Neural progenitor cell (in vitro differentiated cells): ENCODE measurements around the gene SDR39U1. TPM values are rescaled to one million over a fixed set of nuclear protein-coding genes. Genes with fewer than 3 reads are reported as not detected.

Experiments used
- DNase-seq: peaks from one replicate; pipeline ENCODE4 v3.0.0-alpha.2; 2016; ENCODE audit warnings: low spot score
- H2AFZ ChIP-seq: fragments of 200-600 bp; sonication (generic); replicated peaks from 2 replicates; pipeline ENCODE4 v1.6.1; 2016; ENCODE audit warnings: antibody characterized with exemption
- H3F3A ChIP-seq: fragments of 200-600 bp; sonication (generic); 2 replicates; pipeline ENCODE4 v1.6.1; 2016; ENCODE audit warnings: antibody characterized with exemption, low read depth
- H3K27ac ChIP-seq: fragments of 200-600 bp; sonication (generic); 2 replicates; pipeline ENCODE4 v1.5.1; 2016; ENCODE audit warnings: mild to moderate bottlenecking
- H3K27me3 ChIP-seq: fragments of 200-600 bp; sonication (generic); 2 replicates; pipeline ENCODE4 v1.6.1; 2016; ENCODE audit warnings: mild to moderate bottlenecking, moderate library complexity
- H3K36me3 ChIP-seq: fragments of 200-600 bp; sonication (generic); 2 replicates; pipeline ENCODE4 v1.5.1; 2016
- H3K4me1 ChIP-seq: fragments of 200-600 bp; sonication (generic); 2 replicates; pipeline ENCODE4 v1.6.1; 2016; ENCODE audit warnings: mixed run types
- H3K4me2 ChIP-seq: fragments of 200-600 bp; sonication (generic); 2 replicates; pipeline ENCODE4 v1.6.1; 2016
- H3K4me3 ChIP-seq: fragments of 200-600 bp; sonication (generic); 2 replicates; pipeline ENCODE4 v1.5.1; 2016
- H3K79me2 ChIP-seq: fragments of 200-600 bp; sonication (generic); 2 replicates; pipeline ENCODE4 v1.6.1; 2016; ENCODE audit warnings: low read depth
- H3K9ac ChIP-seq: fragments of 200-600 bp; sonication (generic); 2 replicates; pipeline ENCODE4 v1.6.1; 2016
- H3K9me3 ChIP-seq: fragments of 200-600 bp; sonication (generic); 2 replicates; pipeline ENCODE4 v1.5.1; 2016; ENCODE audit warnings: low read depth
- H4K20me1 ChIP-seq: fragments of 200-600 bp; sonication (generic); 2 replicates; pipeline ENCODE4 v1.6.1; 2016; ENCODE audit warnings: low read depth
- H3K27ac Mint-ChIP-seq: 3 replicates; pipeline ENCODE4 v1.8.0; 2021; ENCODE audit warnings: mixed read lengths
- H3K27me3 Mint-ChIP-seq: 2 replicates; pipeline ENCODE4 v1.8.0; 2022; ENCODE audit warnings: low read depth, mild to moderate bottlenecking, inconsistent platforms, moderate library complexity, mixed read lengths; ENCODE audit not compliant: insufficient read depth
- H3K36me3 Mint-ChIP-seq: 3 replicates; pipeline ENCODE4 v1.8.0; 2021; ENCODE audit warnings: mixed read lengths
- H3K4me1 Mint-ChIP-seq: 3 replicates; pipeline ENCODE4 v1.8.0; 2021; ENCODE audit warnings: mixed read lengths
- H3K4me3 Mint-ChIP-seq: 3 replicates; pipeline ENCODE4 v1.8.0; 2021; ENCODE audit warnings: mild to moderate bottlenecking, moderate library complexity, mixed read lengths
- H3K9me3 Mint-ChIP-seq: 3 replicates; pipeline ENCODE4 v1.8.0; 2020; ENCODE audit warnings: mixed read lengths
- EZH2 ChIP-seq: fragments of 200-600 bp; sonication (generic); IDR thresholded peaks from 2 replicates; pipeline ENCODE4 v1.6.1; 2017; ENCODE audit warnings: antibody characterized with exemption, mild to moderate bottlenecking, moderate library complexity
- EZH2phosphoT487 ChIP-seq: fragments of 200-600 bp; sonication (generic); IDR thresholded peaks from 2 replicates; pipeline ENCODE4 v1.6.1; 2017; ENCODE audit warnings: antibody characterized with exemption
- total RNA-seq: library from RNA; depleted of rRNA; stranded (reverse); fragments of >200 nt; gene quantifications from 2 replicates; pipeline ENCODE4 v1.2.3, GENCODE V29; 2015; ENCODE audit warnings: low replicate concordance
- TF ChIP-seq, protein P1 (sequence below): fragments of 200-600 bp; sonication (generic); IDR thresholded peaks from 2 replicates; pipeline ENCODE4 v1.5.1; 2017; ENCODE audit warnings: antibody characterized with exemption, mild to moderate bottlenecking

The SDR39U1 gene
- total RNA-seq, 1 donor from 2014 or later = 19.0 TPM

- Histone ChIP-seq H3K4me2 (no peak overlapping the region), H2AFZ (no peak overlapping the region), H3K27me3 (no peaks in the 10 kb centered on the region), H3K27ac (no peak overlapping the region), H3F3A (no peaks in the 10 kb centered on the region), H4K20me1 (no peaks in the 10 kb centered on the region), H3K9me3 (no peaks in the 10 kb centered on the region), H3K4me3 (no peak overlapping the region), H3K4me1 (no peaks in the 10 kb centered on the region), H3K36me3 (no peaks in the 10 kb centered on the region), H3K9ac (no peak overlapping the region), H3K79me2 (no peaks in the 10 kb centered on the region)
- TF ChIP-seq EZH2phosphoT487 (no peak), EZH2 (no peak)
- TF ChIP-seq, protein P1, sequence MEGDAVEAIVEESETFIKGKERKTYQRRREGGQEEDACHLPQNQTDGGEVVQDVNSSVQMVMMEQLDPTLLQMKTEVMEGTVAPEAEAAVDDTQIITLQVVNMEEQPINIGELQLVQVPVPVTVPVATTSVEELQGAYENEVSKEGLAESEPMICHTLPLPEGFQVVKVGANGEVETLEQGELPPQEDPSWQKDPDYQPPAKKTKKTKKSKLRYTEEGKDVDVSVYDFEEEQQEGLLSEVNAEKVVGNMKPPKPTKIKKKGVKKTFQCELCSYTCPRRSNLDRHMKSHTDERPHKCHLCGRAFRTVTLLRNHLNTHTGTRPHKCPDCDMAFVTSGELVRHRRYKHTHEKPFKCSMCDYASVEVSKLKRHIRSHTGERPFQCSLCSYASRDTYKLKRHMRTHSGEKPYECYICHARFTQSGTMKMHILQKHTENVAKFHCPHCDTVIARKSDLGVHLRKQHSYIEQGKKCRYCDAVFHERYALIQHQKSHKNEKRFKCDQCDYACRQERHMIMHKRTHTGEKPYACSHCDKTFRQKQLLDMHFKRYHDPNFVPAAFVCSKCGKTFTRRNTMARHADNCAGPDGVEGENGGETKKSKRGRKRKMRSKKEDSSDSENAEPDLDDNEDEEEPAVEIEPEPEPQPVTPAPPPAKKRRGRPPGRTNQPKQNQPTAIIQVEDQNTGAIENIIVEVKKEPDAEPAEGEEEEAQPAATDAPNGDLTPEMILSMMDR = no peak
- H3K36me3 Mint-ChIP-seq = peaks cover 3% of the 10 kb centered on the region
- H3K9me3 Mint-ChIP-seq = no peaks in the 10 kb centered on the region
- no peak for DNase-seq
- H3K4me1 Mint-ChIP-seq = no peaks in the 10 kb centered on the region
- H3K27me3 Mint-ChIP-seq = no peaks in the 10 kb centered on the region
- no peak overlapping the region for H3K27ac Mint-ChIP-seq
- no peak overlapping the region for H3K4me3 Mint-ChIP-seq
These were observed 18.8 kb upstream of the SDR39U1 start for GRCh38 chr14:24461336-24461735.

- Histone ChIP-seq H2AFZ (no peak overlapping the region), H4K20me1 (no peaks in the 10 kb centered on the region), H3K79me2 (no peaks in the 10 kb centered on the region), H3F3A (no peaks in the 10 kb centered on the region), H3K27me3 (no peaks in the 10 kb centered on the region), H3K27ac (no peak overlapping the region), H3K36me3 (no peaks in the 10 kb centered on the region), H3K9me3 (peaks cover 6% of the 10 kb centered on the region), H3K4me3 (no peak overlapping the region), H3K4me1 (no peaks in the 10 kb centered on the region), H3K4me2 (no peak overlapping the region), H3K9ac (no peak overlapping the region)
- TF ChIP-seq, protein P1 = no peak
- TF ChIP-seq EZH2 (no peak), EZH2phosphoT487 (no peak)
- Mint-ChIP-seq H3K4me1 (no peaks in the 10 kb centered on the region), H3K36me3 (peaks cover 7% of the 10 kb centered on the region), H3K27me3 (no peaks in the 10 kb centered on the region), H3K4me3 (no peak overlapping the region), H3K9me3 (peaks cover 4% of the 10 kb centered on the region), H3K27ac (no peak overlapping the region)
- DNase-seq = no peak
These were observed 16.8 kb upstream of the SDR39U1 start for GRCh38 chr14:24459331-24459730.

GRCh38 chr14:24458736-24459135 is 16.2 kb upstream of the SDR39U1 start:
- H4K20me1 ChIP-seq = no peaks in the 10 kb centered on the region
- no peaks in the 10 kb centered on the region for H3K4me1 Mint-ChIP-seq
- no peak overlapping the region for H3K27ac ChIP-seq
- H3K36me3 ChIP-seq = no peaks in the 10 kb centered on the region
- H3K27me3 ChIP-seq = no peaks in the 10 kb centered on the region
- peaks cover 9% of the 10 kb centered on the region for H3K9me3 Mint-ChIP-seq
- DNase-seq = no peak
- H3K27ac Mint-ChIP-seq = no peak overlapping the region
- no peak overlapping the region for H3K9ac ChIP-seq
- H3K4me3 Mint-ChIP-seq = no peak overlapping the region
- peaks cover 6% of the 10 kb centered on the region for H3K9me3 ChIP-seq
- no peak overlapping the region for H3K4me2 ChIP-seq
- H3K79me2 ChIP-seq = no peaks in the 10 kb centered on the region
- no peak overlapping the region for H2AFZ ChIP-seq
- TF ChIP-seq, protein P1 = no peak
- TF ChIP-seq EZH2phosphoT487 (no peak), EZH2 (no peak)
- no peaks in the 10 kb centered on the region for H3K27me3 Mint-ChIP-seq
- H3F3A ChIP-seq = no peaks in the 10 kb centered on the region
- no peak overlapping the region for H3K4me3 ChIP-seq
- H3K4me1 ChIP-seq = no peaks in the 10 kb centered on the region
- H3K36me3 Mint-ChIP-seq = peaks cover 13% of the 10 kb centered on the region
